GM12864 (cell line): ENCODE data around the gene S100B.

ENCODE experiments used
- DNase-seq: peaks from one replicate; pipeline ENCODE4 v3.0.0-alpha.2; 2011; ENCODE audit warnings: low read depth
- H3K4me3 ChIP-seq: 2 replicates; pipeline ENCODE4 v1.5.1; 2011; ENCODE audit warnings: mild to moderate bottlenecking, low read depth, low read length, control low read depth
- TF ChIP-seq, protein P1 (sequence below): IDR thresholded peaks from 2 replicates; pipeline ENCODE4 v1.5.1; 2011; ENCODE audit warnings: low read depth, mild to moderate bottlenecking, moderate library complexity, low read length, control low read depth, inconsistent platforms; ENCODE audit errors: missing control alignments

Gene S100B

DNA sequence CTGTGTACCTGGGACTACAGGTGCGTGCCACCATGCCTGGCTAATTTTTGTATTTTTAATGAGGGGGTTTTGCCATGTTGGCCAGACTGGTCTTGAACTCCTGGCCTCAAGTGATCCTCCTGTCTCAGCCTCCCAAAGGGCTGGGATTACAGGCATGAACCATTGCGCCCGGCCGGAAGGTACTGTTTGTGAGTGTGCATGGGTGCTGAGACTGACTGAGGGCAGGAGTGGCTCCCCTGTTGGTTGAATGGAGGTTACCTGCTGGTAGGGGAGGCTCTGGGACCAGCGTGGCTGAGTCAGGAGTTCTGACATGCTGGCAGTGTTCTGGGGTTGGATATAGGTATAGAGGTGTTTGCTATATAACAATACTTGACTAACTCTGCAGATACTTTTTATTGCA, 41.0 kb upstream of the S100B start:
- DNase-seq: no peak
- TF ChIP-seq, protein P1, sequence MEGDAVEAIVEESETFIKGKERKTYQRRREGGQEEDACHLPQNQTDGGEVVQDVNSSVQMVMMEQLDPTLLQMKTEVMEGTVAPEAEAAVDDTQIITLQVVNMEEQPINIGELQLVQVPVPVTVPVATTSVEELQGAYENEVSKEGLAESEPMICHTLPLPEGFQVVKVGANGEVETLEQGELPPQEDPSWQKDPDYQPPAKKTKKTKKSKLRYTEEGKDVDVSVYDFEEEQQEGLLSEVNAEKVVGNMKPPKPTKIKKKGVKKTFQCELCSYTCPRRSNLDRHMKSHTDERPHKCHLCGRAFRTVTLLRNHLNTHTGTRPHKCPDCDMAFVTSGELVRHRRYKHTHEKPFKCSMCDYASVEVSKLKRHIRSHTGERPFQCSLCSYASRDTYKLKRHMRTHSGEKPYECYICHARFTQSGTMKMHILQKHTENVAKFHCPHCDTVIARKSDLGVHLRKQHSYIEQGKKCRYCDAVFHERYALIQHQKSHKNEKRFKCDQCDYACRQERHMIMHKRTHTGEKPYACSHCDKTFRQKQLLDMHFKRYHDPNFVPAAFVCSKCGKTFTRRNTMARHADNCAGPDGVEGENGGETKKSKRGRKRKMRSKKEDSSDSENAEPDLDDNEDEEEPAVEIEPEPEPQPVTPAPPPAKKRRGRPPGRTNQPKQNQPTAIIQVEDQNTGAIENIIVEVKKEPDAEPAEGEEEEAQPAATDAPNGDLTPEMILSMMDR: no peak
- H3K4me3 ChIP-seq: no peak overlapping the region

- DNase-seq: no peak
- TF ChIP-seq, protein P1: no peak
- H3K4me3 ChIP-seq: no peak overlapping the region
Measured at GRCh38 chr21:46643379-46644177, 38.7 kb upstream of the S100B start.

DNA sequence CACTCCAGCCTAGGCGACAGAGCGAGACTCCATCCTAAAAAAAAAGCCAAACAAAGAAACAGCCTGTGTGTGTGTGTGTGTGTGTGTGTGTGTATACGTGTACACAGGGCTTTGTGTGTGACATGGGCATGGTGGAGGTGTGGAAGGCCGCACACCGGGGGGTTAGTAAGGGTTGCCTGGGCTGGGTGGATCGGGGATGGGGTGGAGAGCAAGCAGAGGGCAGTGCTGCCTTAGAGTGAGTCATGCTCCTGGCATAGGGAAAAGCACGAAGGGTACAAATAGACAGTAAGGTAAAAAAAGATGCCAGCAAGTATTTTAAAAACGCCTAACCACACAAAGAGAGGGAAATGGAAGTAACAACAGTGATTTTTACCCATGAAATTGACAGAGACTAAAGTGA, 36.8 kb upstream of the S100B start:
- H3K4me3 ChIP-seq: no peak overlapping the region
- TF ChIP-seq, protein P1: no peak
- DNase-seq: no peak

DNA sequence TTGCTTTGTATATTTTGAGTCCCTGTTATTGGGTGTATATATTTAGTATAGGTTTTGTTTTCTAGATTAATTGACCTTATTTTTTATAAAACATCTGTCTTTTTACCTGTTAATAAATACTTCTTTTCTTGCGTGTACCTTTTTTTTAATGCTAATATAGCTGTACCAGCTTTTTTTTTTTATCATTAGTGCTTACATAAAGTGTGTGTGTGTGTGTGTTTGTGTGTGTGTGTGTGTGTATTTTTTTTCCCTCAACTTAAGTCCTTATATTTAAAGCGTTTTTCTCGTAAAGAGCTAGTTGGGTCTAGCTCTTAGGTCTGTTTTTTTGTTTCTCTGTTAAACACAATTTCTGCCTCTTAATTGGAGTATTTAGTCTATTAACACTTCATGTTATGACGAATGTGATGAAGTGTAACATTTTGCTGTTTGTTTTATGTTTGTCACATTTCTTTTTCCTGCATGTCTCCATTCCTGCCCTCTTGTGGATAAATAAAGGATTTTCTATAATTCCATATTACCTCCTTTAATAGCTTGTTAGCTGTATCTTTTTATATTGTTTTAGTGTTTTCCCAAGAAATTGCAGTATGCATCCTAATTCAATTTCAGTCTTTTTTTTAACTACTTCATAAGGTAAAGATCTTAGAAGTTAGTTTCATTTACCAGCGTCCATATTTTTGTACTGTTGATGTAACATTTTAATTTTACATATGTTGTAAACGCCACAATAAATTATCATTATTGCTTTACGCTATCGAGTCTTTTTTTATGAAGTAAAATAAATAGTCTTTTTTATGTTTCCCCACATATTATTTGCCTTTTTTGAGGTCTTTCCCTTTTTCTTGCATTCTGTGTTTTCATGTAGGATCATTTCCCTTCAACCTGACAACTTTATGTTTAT, 34.9 kb upstream of the S100B start:
- no peak overlapping the region for H3K4me3 ChIP-seq
- TF ChIP-seq, protein P1: no peak
- no peak for DNase-seq

DNA sequence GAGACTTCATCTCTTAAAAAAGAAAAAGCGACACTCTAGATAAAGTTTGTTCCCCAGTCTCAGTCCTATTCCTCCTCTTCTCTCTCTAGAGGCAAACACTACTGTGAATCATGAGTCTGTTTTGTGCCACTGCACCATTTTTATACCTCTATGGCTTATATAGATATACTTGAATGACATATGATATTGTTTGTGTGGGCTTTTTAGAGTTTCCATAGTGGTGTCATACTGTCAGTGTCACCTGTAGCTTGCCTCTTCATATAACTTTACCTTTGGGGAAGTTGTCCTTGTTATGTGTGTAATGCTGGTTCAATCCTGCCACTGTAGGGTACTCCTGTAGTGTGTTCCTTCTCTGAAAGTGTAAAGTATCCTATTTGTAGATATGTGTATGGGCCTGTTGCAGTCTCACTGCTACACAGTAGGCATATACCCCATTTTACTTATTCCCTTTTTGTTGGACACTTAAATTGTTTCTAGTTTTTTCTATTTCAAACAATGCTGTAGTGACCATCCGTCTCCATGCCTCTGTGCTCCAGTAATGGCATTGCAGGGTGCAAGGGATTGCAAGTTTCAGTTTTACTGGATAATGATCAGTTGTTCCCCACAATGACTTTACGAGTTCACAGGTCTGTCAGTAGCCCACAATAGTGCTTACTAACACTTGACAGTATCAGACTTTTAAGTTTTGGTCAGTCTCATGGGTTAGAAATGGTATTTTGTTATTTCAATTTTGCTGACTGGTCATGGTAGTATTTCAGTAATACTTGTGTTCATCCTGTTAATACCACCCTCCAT, 33.3 kb upstream of the S100B start:
- TF ChIP-seq, protein P1: no peak
- no peak overlapping the region for H3K4me3 ChIP-seq
- peak; percentile 2 for DNase-seq

- TF ChIP-seq, protein P1: no peak
- DNase-seq: no peak
- peak overlapping the region; percentile 60; the same call in 1 of the 2 replicates for H3K4me3 ChIP-seq
Measured at GRCh38 chr21:46636550-46637285, 31.8 kb upstream of the S100B start.
